ENCODE measurements around the gene COPG1. TPM values are rescaled to one million over a fixed set of nuclear protein-coding genes. Genes with fewer than 3 reads are reported as not detected.

COPG1 gene
- total RNA-seq, 1 experiment from 2014 or later = 132 TPM

DNA sequence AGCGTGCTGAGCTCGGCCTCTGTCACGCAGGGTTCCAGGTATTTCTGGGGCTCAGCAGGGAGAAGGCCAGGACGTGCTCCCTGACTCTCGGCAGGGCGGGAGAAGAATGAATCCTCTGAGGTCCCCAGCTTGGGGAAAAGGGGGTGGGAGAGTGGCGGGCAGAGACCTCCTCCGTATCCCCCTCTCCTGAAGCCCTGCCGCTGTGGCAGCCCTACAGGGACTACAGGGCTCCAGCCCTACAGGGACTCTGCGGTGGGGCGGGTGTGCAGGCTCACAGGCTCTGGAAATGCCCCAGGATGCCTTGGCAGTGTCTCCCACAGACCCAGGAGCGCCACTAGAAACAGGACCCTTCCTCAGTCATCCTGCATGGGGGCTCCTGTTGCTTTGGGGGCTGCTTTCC, 75.4 kb downstream of the COPG1 start:
- H3K36me3 Mint-ChIP-seq = no peaks in the 10 kb centered on the region
- no peak overlapping the region for H3K4me3 Mint-ChIP-seq
- H3K27me3 Mint-ChIP-seq (ENCODE audit: low read depth) = no peaks in the 10 kb centered on the region; the same call in 1 of the 2 replicates
- H3K4me1 Mint-ChIP-seq = no peaks in the 10 kb centered on the region
- H3K27ac Mint-ChIP-seq = no peak overlapping the region
- TF ChIP-seq, protein P1, sequence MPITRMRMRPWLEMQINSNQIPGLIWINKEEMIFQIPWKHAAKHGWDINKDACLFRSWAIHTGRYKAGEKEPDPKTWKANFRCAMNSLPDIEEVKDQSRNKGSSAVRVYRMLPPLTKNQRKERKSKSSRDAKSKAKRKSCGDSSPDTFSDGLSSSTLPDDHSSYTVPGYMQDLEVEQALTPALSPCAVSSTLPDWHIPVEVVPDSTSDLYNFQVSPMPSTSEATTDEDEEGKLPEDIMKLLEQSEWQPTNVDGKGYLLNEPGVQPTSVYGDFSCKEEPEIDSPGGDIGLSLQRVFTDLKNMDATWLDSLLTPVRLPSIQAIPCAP (CRISPR knock-in tag; IDR thresholded peaks at IDR 0.05) = no peak
- TF ChIP-seq NR3C1 (CRISPR knock-in tag; conservative IDR thresholded peaks at IDR 0.05; ENCODE audit: low read depth) (no peak), GRHL2 (CRISPR knock-in tag; IDR thresholded peaks at IDR 0.05; ENCODE audit: insufficient replicate concordance, severe bottlenecking) (no peak), MXD4 (CRISPR knock-in tag; IDR thresholded peaks at IDR 0.05; ENCODE audit: borderline replicate concordance) (no peak), ZNF121 (CRISPR knock-in tag; IDR thresholded peaks at IDR 0.05) (no peak), CREM (CRISPR knock-in tag; IDR thresholded peaks at IDR 0.05) (no peak), ATF1 (CRISPR knock-in tag; IDR thresholded peaks at IDR 0.05) (no peak)
- TF ChIP-seq, protein P2, sequence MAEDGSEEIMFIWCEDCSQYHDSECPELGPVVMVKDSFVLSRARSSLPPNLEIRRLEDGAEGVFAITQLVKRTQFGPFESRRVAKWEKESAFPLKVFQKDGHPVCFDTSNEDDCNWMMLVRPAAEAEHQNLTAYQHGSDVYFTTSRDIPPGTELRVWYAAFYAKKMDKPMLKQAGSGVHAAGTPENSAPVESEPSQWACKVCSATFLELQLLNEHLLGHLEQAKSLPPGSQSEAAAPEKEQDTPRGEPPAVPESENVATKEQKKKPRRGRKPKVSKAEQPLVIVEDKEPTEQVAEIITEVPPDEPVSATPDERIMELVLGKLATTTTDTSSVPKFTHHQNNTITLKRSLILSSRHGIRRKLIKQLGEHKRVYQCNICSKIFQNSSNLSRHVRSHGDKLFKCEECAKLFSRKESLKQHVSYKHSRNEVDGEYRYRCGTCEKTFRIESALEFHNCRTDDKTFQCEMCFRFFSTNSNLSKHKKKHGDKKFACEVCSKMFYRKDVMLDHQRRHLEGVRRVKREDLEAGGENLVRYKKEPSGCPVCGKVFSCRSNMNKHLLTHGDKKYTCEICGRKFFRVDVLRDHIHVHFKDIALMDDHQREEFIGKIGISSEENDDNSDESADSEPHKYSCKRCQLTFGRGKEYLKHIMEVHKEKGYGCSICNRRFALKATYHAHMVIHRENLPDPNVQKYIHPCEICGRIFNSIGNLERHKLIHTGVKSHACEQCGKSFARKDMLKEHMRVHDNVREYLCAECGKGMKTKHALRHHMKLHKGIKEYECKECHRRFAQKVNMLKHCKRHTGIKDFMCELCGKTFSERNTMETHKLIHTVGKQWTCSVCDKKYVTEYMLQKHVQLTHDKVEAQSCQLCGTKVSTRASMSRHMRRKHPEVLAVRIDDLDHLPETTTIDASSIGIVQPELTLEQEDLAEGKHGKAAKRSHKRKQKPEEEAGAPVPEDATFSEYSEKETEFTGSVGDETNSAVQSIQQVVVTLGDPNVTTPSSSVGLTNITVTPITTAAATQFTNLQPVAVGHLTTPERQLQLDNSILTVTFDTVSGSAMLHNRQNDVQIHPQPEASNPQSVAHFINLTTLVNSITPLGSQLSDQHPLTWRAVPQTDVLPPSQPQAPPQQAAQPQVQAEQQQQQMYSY (CRISPR knock-in tag; IDR thresholded peaks at IDR 0.05) = no peak
- TF ChIP-seq, protein P3, sequence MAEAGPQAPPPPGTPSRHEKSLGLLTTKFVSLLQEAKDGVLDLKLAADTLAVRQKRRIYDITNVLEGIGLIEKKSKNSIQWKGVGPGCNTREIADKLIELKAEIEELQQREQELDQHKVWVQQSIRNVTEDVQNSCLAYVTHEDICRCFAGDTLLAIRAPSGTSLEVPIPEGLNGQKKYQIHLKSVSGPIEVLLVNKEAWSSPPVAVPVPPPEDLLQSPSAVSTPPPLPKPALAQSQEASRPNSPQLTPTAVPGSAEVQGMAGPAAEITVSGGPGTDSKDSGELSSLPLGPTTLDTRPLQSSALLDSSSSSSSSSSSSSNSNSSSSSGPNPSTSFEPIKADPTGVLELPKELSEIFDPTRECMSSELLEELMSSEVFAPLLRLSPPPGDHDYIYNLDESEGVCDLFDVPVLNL (CRISPR knock-in tag; IDR thresholded peaks at IDR 0.05; ENCODE audit: borderline replicate concordance, low read depth) = no peak
- TF ChIP-seq, protein P4, sequence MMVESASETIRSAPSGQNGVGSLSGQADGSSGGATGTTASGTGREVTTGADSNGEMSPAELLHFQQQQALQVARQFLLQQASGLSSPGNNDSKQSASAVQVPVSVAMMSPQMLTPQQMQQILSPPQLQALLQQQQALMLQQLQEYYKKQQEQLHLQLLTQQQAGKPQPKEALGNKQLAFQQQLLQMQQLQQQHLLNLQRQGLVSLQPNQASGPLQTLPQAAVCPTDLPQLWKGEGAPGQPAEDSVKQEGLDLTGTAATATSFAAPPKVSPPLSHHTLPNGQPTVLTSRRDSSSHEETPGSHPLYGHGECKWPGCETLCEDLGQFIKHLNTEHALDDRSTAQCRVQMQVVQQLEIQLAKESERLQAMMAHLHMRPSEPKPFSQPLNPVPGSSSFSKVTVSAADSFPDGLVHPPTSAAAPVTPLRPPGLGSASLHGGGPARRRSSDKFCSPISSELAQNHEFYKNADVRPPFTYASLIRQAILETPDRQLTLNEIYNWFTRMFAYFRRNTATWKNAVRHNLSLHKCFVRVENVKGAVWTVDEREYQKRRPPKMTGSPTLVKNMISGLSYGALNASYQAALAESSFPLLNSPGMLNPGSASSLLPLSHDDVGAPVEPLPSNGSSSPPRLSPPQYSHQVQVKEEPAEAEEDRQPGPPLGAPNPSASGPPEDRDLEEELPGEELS (CRISPR knock-in tag; IDR thresholded peaks at IDR 0.05) = no peak
- TF ChIP-seq, protein P5, sequence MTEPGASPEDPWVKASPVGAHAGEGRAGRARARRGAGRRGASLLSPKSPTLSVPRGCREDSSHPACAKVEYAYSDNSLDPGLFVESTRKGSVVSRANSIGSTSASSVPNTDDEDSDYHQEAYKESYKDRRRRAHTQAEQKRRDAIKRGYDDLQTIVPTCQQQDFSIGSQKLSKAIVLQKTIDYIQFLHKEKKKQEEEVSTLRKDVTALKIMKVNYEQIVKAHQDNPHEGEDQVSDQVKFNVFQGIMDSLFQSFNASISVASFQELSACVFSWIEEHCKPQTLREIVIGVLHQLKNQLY (CRISPR knock-in tag; IDR thresholded peaks at IDR 0.05) = no peak
- DNase-seq (ENCODE audit: low spot score) = no peak
- ChIA-PET POLR2A (no interaction called here), CTCF (interaction anchor here (0.9 to 1.5 kb wide), 3 partner anchors 10 to 53 kb away, joined by 3 to 4 read pairs (median 4); no protein-coding TSS in a partner anchor)
- no peaks in the 10 kb centered on the region for H3K9me3 Mint-ChIP-seq
- ATAC-seq = no peak

DNA sequence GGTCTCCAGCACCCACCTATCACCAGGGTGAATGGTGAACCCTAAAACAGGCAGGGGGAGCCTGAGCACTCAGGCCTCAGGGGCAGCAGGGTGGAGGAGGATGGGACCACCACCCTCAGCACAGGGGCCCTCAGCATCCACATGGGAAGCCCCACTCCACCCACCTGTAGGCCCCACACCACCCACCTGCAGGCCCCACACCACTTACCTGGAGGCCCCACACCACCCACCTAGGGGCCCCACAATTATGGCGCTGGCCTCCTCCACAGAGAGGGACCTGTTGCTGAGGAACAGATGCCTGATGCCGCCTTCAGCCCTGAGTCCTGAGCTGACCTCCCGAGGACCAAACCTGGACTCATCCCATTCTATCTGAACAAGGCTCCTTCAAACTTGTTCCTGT, 76.0 kb downstream of the COPG1 start:
- Mint-ChIP-seq H3K9me3 (no peaks in the 10 kb centered on the region), H3K4me1 (no peaks in the 10 kb centered on the region), H3K27me3 (ENCODE audit: low read depth) (no peaks in the 10 kb centered on the region; the same call in 1 of the 2 replicates), H3K27ac (no peak overlapping the region), H3K4me3 (no peak overlapping the region), H3K36me3 (no peaks in the 10 kb centered on the region)
- ATAC-seq (no peak), DNase-seq (ENCODE audit: low spot score) (no peak)
- ChIA-PET CTCF (no interaction called here), POLR2A (no interaction called here)
- TF ChIP-seq MXD4 (CRISPR knock-in tag; IDR thresholded peaks at IDR 0.05; ENCODE audit: borderline replicate concordance) (no peak), FOXK1 (CRISPR knock-in tag; IDR thresholded peaks at IDR 0.05) (no peak), GABPB1 (CRISPR knock-in tag; IDR thresholded peaks at IDR 0.05) (no peak), TCF7 (CRISPR knock-in tag; IDR thresholded peaks at IDR 0.05; ENCODE audit: low read depth) (no peak)
- TF ChIP-seq, protein P6, sequence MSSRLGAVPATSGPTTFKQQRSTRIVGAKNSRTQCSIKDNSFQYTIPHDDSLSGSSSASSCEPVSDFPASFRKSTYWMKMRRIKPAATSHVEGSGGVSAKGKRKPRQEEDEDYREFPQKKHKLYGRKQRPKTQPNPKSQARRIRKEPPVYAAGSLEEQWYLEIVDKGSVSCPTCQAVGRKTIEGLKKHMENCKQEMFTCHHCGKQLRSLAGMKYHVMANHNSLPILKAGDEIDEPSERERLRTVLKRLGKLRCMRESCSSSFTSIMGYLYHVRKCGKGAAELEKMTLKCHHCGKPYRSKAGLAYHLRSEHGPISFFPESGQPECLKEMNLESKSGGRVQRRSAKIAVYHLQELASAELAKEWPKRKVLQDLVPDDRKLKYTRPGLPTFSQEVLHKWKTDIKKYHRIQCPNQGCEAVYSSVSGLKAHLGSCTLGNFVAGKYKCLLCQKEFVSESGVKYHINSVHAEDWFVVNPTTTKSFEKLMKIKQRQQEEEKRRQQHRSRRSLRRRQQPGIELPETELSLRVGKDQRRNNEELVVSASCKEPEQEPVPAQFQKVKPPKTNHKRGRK (CRISPR knock-in tag; IDR thresholded peaks at IDR 0.05; ENCODE audit: borderline replicate concordance) = no peak
- TF ChIP-seq, protein P7, sequence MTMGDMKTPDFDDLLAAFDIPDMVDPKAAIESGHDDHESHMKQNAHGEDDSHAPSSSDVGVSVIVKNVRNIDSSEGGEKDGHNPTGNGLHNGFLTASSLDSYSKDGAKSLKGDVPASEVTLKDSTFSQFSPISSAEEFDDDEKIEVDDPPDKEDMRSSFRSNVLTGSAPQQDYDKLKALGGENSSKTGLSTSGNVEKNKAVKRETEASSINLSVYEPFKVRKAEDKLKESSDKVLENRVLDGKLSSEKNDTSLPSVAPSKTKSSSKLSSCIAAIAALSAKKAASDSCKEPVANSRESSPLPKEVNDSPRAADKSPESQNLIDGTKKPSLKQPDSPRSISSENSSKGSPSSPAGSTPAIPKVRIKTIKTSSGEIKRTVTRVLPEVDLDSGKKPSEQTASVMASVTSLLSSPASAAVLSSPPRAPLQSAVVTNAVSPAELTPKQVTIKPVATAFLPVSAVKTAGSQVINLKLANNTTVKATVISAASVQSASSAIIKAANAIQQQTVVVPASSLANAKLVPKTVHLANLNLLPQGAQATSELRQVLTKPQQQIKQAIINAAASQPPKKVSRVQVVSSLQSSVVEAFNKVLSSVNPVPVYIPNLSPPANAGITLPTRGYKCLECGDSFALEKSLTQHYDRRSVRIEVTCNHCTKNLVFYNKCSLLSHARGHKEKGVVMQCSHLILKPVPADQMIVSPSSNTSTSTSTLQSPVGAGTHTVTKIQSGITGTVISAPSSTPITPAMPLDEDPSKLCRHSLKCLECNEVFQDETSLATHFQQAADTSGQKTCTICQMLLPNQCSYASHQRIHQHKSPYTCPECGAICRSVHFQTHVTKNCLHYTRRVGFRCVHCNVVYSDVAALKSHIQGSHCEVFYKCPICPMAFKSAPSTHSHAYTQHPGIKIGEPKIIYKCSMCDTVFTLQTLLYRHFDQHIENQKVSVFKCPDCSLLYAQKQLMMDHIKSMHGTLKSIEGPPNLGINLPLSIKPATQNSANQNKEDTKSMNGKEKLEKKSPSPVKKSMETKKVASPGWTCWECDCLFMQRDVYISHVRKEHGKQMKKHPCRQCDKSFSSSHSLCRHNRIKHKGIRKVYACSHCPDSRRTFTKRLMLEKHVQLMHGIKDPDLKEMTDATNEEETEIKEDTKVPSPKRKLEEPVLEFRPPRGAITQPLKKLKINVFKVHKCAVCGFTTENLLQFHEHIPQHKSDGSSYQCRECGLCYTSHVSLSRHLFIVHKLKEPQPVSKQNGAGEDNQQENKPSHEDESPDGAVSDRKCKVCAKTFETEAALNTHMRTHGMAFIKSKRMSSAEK (CRISPR knock-in tag; IDR thresholded peaks at IDR 0.05; ENCODE audit: borderline replicate concordance) = no peak
- TF ChIP-seq, protein P8, sequence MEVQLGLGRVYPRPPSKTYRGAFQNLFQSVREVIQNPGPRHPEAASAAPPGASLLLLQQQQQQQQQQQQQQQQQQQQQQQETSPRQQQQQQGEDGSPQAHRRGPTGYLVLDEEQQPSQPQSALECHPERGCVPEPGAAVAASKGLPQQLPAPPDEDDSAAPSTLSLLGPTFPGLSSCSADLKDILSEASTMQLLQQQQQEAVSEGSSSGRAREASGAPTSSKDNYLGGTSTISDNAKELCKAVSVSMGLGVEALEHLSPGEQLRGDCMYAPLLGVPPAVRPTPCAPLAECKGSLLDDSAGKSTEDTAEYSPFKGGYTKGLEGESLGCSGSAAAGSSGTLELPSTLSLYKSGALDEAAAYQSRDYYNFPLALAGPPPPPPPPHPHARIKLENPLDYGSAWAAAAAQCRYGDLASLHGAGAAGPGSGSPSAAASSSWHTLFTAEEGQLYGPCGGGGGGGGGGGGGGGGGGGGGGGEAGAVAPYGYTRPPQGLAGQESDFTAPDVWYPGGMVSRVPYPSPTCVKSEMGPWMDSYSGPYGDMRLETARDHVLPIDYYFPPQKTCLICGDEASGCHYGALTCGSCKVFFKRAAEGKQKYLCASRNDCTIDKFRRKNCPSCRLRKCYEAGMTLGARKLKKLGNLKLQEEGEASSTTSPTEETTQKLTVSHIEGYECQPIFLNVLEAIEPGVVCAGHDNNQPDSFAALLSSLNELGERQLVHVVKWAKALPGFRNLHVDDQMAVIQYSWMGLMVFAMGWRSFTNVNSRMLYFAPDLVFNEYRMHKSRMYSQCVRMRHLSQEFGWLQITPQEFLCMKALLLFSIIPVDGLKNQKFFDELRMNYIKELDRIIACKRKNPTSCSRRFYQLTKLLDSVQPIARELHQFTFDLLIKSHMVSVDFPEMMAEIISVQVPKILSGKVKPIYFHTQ (CRISPR knock-in tag; IDR thresholded peaks at IDR 0.05) = no peak
